Femur (tissue), 1 donor: Measurements from ENCODE around the gene RDH13.
A peak's percentile ranks its signal among the peaks of the same experiment; 100 is the strongest.
"Not testable (repeated sequence)": the region's sequence is repeated elsewhere in the genome, so short reads cannot be mapped to it uniquely, and the experiment has no call there.

Experiments
- DNase-seq: peaks from one replicate; pipeline ENCODE4 v3.0.0-alpha.2; 2017

Gene RDH13

DNA sequence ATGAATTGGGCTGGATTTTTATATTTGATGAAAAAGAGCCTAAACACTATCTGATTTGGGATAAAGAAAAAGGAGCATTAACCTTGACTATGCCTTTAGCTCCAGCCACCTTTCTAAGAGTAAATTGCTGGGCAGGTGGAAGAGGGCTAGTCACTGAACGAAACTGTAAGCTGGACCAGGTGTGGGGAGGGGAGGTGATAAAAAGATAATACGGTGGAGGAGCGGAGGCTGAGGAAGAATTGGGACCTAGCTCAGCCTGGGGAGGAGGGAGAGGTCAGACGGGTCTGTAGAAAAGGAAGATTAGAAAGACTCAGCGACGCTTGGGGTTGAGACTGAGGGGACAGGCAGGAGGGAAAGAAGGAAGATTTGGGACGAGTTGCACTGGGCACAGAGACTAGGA, 52.4 kb downstream of the RDH13 start:
- not testable (repeated sequence) for DNase-seq

DNA sequence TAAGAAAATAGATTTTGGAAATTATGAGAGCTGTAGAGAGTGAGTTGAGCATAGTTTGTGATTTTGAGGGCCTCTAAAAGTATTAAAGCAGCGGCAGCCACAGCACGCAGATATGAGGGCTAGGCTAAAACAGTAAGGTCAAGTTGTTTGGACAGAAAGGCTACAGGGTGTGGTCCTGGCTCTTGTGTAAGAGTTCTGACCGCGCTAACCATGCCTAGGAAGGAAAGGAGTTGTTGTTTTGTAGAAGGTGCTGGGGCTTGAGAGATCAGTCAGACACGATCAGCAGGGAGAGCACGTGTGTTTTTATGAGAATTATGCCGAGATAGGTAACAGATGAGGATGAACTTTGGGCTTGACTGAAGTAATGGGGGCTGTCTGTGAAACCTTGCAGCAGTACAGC, 54.2 kb downstream of the RDH13 start:
- DNase-seq: not testable (repeated sequence)

DNA sequence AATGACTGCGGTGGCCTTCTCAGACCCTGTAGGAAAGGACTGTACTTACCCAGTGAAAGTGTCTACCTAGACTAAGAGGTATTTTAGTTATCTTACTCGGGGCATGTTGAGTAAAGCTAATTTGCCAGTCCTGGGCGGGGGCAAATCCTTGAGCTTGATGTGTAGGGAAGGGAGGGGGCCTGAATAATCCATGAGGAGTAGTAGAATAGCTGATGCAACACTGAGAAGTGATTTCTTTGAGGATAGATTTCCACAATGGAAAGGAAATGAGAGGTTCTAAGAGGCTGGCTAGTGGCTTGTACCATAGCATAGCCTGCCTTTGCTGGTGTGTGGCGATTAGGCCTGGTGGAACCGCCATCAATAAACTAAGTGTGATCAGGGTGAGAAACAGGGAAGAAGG, 54.8 kb downstream of the RDH13 start:
- DNase-seq: not testable (repeated sequence)

DNA sequence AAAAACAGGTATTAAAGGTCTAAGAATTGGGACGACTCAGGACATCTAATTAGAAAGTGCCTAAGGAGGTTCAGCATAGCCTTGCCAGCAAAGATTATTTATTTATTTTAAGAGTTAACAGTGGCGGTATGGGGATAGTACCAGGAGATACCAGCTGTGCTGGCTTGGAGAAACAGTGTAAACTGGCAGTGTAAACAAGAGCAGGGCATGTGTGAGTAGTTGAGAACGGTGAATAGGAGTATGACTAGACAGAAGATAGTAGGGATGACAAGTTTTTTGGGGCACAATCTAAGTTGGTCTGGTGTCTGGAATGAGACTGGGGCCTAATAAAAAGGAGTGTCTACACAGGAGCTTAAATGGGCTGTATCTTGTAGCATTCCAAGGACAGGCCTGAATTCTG, 55.4 kb downstream of the RDH13 start:
- DNase-seq: not testable (repeated sequence)

DNA sequence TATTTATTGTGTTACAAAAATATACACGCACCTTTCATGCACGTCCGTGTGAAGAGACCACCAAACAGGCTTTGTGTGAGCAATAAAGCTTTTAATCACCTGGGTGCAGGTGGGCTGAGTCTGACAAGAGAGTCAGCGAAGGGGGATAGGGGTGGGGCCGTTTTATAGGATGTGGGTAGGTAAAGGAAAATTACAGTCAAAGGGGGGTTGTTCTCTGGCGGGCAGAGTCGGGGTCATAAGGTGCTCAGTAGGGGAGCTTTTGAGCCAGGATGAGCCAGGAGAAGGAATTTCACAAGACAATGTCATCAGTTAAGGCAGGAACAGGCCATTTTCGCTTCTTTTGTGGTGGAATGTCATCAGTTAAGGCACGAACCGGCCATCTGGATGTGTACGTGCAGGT, 56.2 kb downstream of the RDH13 start:
- DNase-seq: not testable (repeated sequence)

DNA sequence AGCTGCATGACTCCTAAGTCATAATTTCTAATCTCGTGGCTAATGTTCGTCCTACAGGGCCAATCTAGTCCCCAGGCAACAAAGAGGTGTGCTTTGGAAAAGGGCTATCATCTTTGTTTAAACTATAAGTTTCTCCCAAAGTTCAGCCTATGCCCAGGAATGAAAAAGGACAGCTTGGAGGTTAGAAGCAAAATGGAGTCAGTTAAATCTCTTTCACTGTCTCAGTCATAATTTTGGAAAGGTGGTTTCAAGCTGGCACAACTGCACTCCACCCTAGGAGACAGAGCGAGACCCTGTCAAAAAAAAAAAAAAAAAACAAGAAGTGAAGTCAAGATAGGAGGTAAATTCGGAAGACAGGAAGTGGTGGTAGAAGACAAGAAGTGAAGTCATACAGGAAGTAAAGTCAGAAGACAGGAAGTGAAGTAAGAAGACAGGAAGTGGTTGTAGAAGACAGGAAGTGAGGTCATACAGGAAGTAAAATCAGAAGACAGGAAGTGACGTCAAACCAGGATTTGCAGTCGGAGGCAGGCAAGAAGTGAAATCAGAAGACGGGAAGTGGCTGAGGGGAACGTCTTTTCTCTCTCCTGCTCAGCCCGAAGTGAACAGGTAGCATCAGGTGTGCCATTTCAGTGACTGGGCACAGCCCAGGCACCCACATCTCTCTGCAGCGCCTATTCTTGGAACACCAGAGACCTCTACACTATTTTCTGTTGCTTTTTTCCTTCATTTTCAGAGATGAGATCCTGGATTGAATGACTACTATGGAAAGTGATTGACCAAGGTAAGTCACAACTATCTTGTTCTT, 57.1 kb downstream of the RDH13 start:
- peak; percentile 18 for DNase-seq

DNA sequence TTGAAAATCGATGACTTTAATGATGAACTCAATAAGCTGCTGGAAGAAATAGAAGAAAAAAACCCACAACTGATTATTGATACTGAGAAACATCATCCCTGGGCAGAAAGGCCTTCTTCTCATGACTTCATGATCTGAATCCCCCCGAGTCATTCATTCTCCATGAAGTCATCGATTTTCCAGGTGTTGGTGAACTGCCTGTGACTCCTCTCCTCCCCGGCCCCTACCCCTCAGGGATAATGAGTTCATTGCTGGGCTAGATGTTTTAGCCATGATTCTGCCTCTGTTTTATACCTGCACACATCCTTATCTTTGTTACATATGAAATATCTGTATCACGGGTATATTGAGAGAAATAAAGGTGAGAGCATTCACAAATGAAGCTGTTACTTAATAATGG, 62.2 kb downstream of the RDH13 start:
- no peak for DNase-seq

DNA sequence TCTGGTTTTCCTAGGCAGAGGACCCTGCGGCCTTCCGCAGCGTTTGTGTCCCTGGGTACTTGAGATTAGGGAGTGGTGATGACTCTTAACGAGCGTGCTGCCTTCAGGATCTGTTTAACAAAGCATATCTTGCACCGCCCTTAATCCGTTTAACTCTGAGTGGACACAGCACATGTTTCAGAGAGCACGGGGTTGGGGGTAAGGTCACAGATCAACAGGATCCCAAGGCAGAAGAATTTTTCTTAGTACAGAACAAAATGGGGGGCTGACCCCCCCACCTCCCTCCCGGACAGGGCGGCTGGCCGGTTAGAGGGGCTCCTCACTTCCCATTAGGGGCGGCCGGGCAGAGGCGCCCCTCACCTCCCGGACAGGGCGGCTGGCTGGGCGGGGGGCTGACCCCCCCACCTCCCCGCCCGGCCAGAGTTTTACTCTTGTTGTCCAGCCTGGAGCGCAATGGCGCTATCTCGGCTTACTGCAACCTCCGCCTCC, 64.2 kb downstream of the RDH13 start:
- not testable (repeated sequence) for DNase-seq

DNA sequence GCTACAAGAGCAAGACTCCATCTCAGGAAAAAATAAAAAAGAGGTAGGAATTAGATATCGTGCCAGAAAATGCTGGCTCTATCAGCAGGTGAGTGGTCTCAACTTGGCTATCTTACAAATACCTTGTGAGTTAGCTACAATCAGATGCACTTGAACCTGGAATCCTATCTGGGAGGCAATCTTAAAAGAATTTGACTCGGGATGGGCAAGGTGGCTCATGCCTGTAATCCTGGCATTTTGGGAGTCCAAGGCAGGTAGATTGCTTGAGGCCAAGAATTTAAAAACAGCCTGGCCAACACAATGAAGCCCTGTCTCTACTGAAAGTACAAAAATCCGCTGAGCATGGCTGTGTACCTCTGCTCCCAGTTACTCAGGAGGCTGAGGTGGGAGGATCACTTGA, 67.4 kb downstream of the RDH13 start:
- DNase-seq: no peak
